ENCODE measurements around the gene KMT5B. TPM values are rescaled to one million over a fixed set of nuclear protein-coding genes. Genes with fewer than 3 reads are reported as not detected.

KMT5B gene
- polyA plus RNA-seq, 2 of the 4 experiments (the other 2 are of a cell fraction), result 15.2 to 27.1 TPM

DNA sequence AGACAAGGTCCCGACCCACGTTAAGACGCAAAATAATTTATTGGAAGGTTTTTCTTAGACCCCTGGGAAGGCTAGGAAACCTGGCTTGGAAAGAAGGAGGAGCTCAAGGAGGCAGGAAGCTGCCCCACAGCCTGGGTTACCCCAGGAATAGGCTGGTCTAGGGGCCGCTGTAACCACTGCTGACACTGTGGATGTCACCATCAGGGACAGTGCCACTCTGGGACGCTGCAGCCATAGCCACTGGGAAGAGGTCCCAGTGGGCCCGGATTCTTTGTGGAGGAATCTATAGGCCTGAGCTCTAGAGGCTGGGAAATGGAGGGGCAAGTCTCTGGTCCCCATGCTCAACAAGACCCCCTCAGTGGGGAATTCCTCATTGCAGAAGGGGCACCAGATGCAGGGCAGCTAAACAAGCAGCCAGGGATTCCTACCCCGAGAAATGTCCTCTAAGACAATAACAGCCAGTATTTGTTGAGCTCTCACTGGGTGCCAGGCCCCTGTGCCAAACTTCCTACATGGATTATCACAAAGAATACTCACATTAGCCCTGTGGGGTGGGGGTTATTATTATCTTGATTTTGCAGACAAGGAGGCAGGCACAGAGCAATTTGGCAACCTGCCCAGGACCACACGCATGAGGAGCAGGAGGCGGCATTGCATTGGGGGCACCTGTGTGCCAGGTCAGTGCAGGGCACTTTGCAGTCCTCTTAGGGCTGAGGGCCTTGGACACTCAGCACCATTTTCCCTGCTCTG is 72.4 kb downstream of the KMT5B start:
- FAIRE-seq, result no peak

DNA sequence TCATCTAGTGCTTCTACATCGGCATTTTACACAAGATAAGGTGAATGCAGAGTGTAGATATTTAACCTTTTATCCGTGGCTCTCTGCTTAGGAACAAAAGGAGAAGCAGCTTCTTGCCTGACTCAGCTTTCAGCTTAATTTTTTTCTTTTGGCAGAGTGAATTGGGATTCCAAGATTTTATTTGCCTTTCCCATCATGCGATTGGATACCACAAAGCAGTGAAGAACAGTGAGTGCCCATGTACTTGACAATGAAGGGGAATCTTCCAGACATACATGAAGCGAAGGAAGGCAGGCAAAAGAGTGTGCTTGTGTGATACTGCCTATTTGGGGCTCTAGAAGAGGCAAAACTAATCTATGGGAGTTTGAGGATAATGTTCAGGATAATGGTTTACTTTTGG is 74.9 kb downstream of the KMT5B start:
- Histone ChIP-seq H3K4me3 (no peak overlapping the region), H3K27ac (peak overlapping the region; percentile 78), H3K4me2 (peak overlapping the region; percentile 80)

More for the DNA sequence above, 72.4 kb downstream of the KMT5B start:
- ATAC-seq, result no peak
- 90% methylated on average over 9 of the region's 9 CpGs for WGBS (ENCODE audit: missing lambda C conversion rate)
- no peaks in the 10 kb centered on the region for H3K9me3 ChIP-seq
- no peak for DNase-seq (ENCODE audit: low read depth in 1 of 2, low spot score in 1 of 2)
- H3K27ac ChIP-seq, result peak overlapping the region in 1 of 2 experiments; percentile 36; a peak in 1 of 6 replicates
- no peak overlapping the region for H3K4me2 ChIP-seq
- no peak for TF ChIP-seq PHF8 (IDR thresholded peaks at IDR 0.05; ENCODE audit: borderline replicate concordance, low read depth)
- TF ChIP-seq JUN (IDR thresholded peaks at IDR 0.05), result no peak
- TF ChIP-seq NR3C1 (IDR thresholded peaks at IDR 0.05), result no peak
- TF ChIP-seq, protein P1, sequence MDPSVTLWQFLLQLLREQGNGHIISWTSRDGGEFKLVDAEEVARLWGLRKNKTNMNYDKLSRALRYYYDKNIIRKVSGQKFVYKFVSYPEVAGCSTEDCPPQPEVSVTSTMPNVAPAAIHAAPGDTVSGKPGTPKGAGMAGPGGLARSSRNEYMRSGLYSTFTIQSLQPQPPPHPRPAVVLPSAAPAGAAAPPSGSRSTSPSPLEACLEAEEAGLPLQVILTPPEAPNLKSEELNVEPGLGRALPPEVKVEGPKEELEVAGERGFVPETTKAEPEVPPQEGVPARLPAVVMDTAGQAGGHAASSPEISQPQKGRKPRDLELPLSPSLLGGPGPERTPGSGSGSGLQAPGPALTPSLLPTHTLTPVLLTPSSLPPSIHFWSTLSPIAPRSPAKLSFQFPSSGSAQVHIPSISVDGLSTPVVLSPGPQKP (IDR thresholded peaks at IDR 0.05; ENCODE audit: low read depth, low read length), result no peak
- TF ChIP-seq, protein P2, sequence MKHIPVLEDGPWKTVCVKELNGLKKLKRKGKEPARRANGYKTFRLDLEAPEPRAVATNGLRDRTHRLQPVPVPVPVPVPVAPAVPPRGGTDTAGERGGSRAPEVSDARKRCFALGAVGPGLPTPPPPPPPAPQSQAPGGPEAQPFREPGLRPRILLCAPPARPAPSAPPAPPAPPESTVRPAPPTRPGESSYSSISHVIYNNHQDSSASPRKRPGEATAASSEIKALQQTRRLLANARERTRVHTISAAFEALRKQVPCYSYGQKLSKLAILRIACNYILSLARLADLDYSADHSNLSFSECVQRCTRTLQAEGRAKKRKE (CRISPR knock-in tag; IDR thresholded peaks at IDR 0.05; ENCODE audit: low read depth), result no peak
- no peak for TF ChIP-seq EHMT2 (IDR thresholded peaks at IDR 0.05; ENCODE audit: low read depth)
- TF ChIP-seq, protein P3, sequence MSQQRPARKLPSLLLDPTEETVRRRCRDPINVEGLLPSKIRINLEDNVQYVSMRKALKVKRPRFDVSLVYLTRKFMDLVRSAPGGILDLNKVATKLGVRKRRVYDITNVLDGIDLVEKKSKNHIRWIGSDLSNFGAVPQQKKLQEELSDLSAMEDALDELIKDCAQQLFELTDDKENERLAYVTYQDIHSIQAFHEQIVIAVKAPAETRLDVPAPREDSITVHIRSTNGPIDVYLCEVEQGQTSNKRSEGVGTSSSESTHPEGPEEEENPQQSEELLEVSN (IDR thresholded peaks at IDR 0.05; ENCODE audit: borderline replicate concordance, low read depth), result no peak
- TF ChIP-seq TP53 (CRISPR knock-in tag; IDR thresholded peaks at IDR 0.05), result no peak
- TF ChIP-seq, protein P4, sequence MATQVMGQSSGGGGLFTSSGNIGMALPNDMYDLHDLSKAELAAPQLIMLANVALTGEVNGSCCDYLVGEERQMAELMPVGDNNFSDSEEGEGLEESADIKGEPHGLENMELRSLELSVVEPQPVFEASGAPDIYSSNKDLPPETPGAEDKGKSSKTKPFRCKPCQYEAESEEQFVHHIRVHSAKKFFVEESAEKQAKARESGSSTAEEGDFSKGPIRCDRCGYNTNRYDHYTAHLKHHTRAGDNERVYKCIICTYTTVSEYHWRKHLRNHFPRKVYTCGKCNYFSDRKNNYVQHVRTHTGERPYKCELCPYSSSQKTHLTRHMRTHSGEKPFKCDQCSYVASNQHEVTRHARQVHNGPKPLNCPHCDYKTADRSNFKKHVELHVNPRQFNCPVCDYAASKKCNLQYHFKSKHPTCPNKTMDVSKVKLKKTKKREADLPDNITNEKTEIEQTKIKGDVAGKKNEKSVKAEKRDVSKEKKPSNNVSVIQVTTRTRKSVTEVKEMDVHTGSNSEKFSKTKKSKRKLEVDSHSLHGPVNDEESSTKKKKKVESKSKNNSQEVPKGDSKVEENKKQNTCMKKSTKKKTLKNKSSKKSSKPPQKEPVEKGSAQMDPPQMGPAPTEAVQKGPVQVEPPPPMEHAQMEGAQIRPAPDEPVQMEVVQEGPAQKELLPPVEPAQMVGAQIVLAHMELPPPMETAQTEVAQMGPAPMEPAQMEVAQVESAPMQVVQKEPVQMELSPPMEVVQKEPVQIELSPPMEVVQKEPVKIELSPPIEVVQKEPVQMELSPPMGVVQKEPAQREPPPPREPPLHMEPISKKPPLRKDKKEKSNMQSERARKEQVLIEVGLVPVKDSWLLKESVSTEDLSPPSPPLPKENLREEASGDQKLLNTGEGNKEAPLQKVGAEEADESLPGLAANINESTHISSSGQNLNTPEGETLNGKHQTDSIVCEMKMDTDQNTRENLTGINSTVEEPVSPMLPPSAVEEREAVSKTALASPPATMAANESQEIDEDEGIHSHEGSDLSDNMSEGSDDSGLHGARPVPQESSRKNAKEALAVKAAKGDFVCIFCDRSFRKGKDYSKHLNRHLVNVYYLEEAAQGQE (IDR thresholded peaks at IDR 0.05), result no peak
- no peak for TF ChIP-seq MAZ (IDR thresholded peaks at IDR 0.05; ENCODE audit: borderline replicate concordance, low read depth, low read length)
- no peak for TF ChIP-seq RNF2 (IDR thresholded peaks at IDR 0.05; ENCODE audit: borderline replicate concordance, low read depth)
- TF ChIP-seq CEBPB (IDR thresholded peaks at IDR 0.05), result no peak
- no peak for TF ChIP-seq ZFP36 (IDR thresholded peaks at IDR 0.05; ENCODE audit: borderline replicate concordance, partially characterized antibody)
- no peak for TF ChIP-seq POLR2AphosphoS2 (conservative IDR thresholded peaks at IDR 0.05; ENCODE audit: low read length)
- TF ChIP-seq MYC (IDR thresholded peaks at IDR 0.05; ENCODE audit: borderline replicate concordance, low read length), result no peak
- TF ChIP-seq, protein P5, sequence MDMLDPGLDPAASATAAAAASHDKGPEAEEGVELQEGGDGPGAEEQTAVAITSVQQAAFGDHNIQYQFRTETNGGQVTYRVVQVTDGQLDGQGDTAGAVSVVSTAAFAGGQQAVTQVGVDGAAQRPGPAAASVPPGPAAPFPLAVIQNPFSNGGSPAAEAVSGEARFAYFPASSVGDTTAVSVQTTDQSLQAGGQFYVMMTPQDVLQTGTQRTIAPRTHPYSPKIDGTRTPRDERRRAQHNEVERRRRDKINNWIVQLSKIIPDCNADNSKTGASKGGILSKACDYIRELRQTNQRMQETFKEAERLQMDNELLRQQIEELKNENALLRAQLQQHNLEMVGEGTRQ (IDR thresholded peaks at IDR 0.05), result no peak
- ChIA-PET POLR2A (no interaction called here), CTCF (no interaction called here)
- peaks cover 27% of the 10 kb centered on the region for H3K4me1 ChIP-seq
- H3K4me3 ChIP-seq, result no peak overlapping the region

More for the DNA sequence above, 74.9 kb downstream of the KMT5B start:
- DNase-seq (ENCODE audit: low read depth in 1 of 2, low spot score in 1 of 2) (no peak), FAIRE-seq (no peak), ATAC-seq (peak in 1 of 2 experiments; percentile 41; a peak in 3 of 6 replicates)
- peaks cover 15% of the 10 kb centered on the region for H3K4me1 ChIP-seq
- ChIA-PET CTCF (interaction anchor here (0.8 kb wide), 1 partner anchor 13 kb away, joined by 3 read pairs; no protein-coding TSS in a partner anchor), POLR2A (interaction anchor here (0.7 to 2.0 kb wide), 3 partner anchors 9 to 119 kb away, joined by 3 to 8 read pairs (median 5); partner anchors contain the start of gene CHKA)
- TF ChIP-seq ESRRA (IDR thresholded peaks at IDR 0.05; ENCODE audit: borderline replicate concordance, low read length) (no peak), MAFK (IDR thresholded peaks at IDR 0.05; ENCODE audit: partially characterized antibody) (no peak), KDM5A (IDR thresholded peaks at IDR 0.05) (no peak), RNF2 (IDR thresholded peaks at IDR 0.05; ENCODE audit: borderline replicate concordance, low read depth) (no peak), CBX8 (IDR thresholded peaks at IDR 0.05) (no peak), NFE2L2 (conservative IDR thresholded peaks at IDR 0.05; ENCODE audit: low read length) (no peak), FOSB (CRISPR knock-in tag; IDR thresholded peaks at IDR 0.05) (no peak), PHF8 (IDR thresholded peaks at IDR 0.05; ENCODE audit: borderline replicate concordance, low read depth) (no peak), KDM1A (IDR thresholded peaks at IDR 0.05; ENCODE audit: low read depth) (no peak), MAZ (IDR thresholded peaks at IDR 0.05; ENCODE audit: borderline replicate concordance, low read depth, low read length) (no peak), CBX2 (IDR thresholded peaks at IDR 0.05; ENCODE audit: borderline replicate concordance, low read depth) (no peak)
- TF ChIP-seq, protein P6, sequence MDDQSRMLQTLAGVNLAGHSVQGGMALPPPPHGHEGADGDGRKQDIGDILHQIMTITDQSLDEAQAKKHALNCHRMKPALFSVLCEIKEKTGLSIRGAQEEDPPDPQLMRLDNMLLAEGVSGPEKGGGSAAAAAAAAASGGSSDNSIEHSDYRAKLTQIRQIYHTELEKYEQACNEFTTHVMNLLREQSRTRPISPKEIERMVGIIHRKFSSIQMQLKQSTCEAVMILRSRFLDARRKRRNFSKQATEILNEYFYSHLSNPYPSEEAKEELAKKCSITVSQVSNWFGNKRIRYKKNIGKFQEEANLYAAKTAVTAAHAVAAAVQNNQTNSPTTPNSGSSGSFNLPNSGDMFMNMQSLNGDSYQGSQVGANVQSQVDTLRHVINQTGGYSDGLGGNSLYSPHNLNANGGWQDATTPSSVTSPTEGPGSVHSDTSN (IDR thresholded peaks at IDR 0.05), result no peak
- TF ChIP-seq, protein P2 (CRISPR knock-in tag; IDR thresholded peaks at IDR 0.05; ENCODE audit: low read depth), result no peak
- H3K9me3 ChIP-seq, result peaks cover 8% of the 10 kb centered on the region; the same call in 2 of the 3 replicates
- 26% methylated on average over 4 of the region's 4 CpGs for WGBS (ENCODE audit: missing lambda C conversion rate)
